ENCODE data around the gene CLEC18C.
"Not testable (repeated sequence)": the region's sequence is repeated elsewhere in the genome, so short reads cannot be mapped to it uniquely, and the experiment has no call there.

The CLEC18C gene

GRCh38 chr16:70218586-70218985 is 45.0 kb downstream of the CLEC18C start:
- not testable (repeated sequence) for DNase-seq

GRCh38 chr16:70222574-70222973 is 49.0 kb downstream of the CLEC18C start:
- not testable (repeated sequence) for DNase-seq

GRCh38 chr16:70223216-70223615 is 49.6 kb downstream of the CLEC18C start:
- not testable (repeated sequence) for DNase-seq

- DNase-seq: not testable (repeated sequence)
These were observed 50.5 kb downstream of the CLEC18C start for GRCh38 chr16:70223971-70224513.

- not testable (repeated sequence) for DNase-seq
These were observed 51.1 kb downstream of the CLEC18C start for GRCh38 chr16:70224645-70225044.

- DNase-seq: not testable (repeated sequence)
These were observed 51.8 kb downstream of the CLEC18C start for GRCh38 chr16:70225430-70225829.

GRCh38 chr16:70226024-70226423 is 52.4 kb downstream of the CLEC18C start:
- not testable (repeated sequence) for DNase-seq

GRCh38 chr16:70231831-70232230 is 58.2 kb downstream of the CLEC18C start:
- DNase-seq: not testable (repeated sequence)

All from activated CD8-positive, alpha-beta memory T cell treated with anti-CD3 and anti-CD28 coated beads, Interleukin-2, amount 50 U/mL, for 4 hours (primary cell).